Raji (cell line): ENCODE data around the gene SASH1.

Experiments used
- POLR2A ChIP-seq: IDR thresholded peaks from 2 replicates; pipeline ENCODE4 v1.6.1; 2011; ENCODE audit warnings: low read depth, low read length, control low read depth; ENCODE audit not compliant: insufficient read depth

SASH1 gene

GRCh38 chr6:148382861-148383260 lies 40.2 kb downstream of the SASH1 start:
- no peak for TF ChIP-seq POLR2A

- TF ChIP-seq POLR2A: no peak
Measured at GRCh38 chr6:148383658-148384368, 41.2 kb downstream of the SASH1 start.

- TF ChIP-seq POLR2A: no peak
Measured at GRCh38 chr6:148385379-148385778, 42.7 kb downstream of the SASH1 start.

GRCh38 chr6:148388521-148388920 lies 45.9 kb downstream of the SASH1 start:
- TF ChIP-seq POLR2A: no peak

GRCh38 chr6:148389086-148389485 lies 46.4 kb downstream of the SASH1 start:
- TF ChIP-seq POLR2A: no peak

DNA sequence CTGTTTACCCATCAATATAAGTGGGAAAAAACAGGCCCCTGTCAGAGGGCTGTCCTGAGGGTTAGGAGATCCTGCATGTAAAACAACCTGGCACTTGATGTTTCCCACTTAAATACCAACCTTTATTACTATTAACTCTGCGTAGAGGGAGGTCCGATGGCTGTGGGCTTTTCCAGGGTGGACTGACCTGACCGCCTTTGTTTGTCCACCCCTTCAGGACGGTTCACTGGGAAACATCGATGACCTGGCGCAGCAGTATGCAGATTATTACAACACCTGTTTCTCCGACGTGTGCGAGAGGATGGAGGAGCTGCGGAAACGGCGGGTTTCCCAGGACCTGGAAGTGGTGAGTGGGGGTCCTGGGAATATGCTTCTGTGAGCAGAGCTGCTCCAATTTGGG lies 47.3 kb downstream of the SASH1 start:
- TF ChIP-seq POLR2A: no peak

DNA sequence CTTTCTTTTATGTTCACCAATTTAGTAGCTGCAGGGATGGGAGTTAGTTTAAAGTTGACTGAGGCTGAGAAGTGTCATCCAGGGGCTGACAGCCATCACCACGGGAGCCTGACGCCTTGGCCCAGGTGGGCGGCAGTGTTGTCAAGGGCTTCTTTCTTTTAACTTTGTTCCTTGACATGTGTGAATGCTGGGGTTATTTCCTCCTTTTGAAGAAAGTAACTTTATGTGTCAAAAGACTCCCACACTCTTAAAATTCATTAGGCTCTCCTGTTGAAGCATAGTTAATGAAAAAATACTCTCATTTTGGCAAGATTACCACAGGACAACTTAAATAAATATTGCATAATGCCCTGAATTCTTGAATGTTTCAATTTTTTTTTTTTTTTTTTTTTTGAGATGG lies 50.0 kb downstream of the SASH1 start:
- no peak for TF ChIP-seq POLR2A

GRCh38 chr6:148395583-148396101 lies 53.0 kb downstream of the SASH1 start:
- no peak for TF ChIP-seq POLR2A

DNA sequence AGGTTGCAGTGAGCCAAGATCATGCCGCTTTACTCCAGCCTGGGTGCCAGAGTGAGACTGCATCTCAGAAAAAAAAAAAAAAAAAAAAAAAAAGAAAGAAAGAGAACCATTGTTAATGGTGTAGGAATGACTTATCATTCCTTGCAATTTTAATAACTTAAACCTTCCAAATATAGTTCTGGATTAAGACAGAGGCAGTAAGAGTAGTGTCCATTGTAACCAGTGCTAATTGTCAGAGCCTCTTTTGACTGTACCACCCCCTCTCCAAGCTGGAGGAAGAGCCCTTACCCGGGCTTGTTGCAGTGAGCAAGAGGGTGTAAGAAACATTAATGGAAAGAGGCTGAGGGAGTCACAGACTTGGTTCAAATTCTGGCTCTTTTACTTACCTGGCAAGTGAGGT lies 53.8 kb downstream of the SASH1 start:
- TF ChIP-seq POLR2A: no peak

GRCh38 chr6:148396926-148397325 lies 54.3 kb downstream of the SASH1 start:
- TF ChIP-seq POLR2A: no peak

GRCh38 chr6:148398244-148398643 lies 55.6 kb downstream of the SASH1 start:
- TF ChIP-seq POLR2A: no peak

DNA sequence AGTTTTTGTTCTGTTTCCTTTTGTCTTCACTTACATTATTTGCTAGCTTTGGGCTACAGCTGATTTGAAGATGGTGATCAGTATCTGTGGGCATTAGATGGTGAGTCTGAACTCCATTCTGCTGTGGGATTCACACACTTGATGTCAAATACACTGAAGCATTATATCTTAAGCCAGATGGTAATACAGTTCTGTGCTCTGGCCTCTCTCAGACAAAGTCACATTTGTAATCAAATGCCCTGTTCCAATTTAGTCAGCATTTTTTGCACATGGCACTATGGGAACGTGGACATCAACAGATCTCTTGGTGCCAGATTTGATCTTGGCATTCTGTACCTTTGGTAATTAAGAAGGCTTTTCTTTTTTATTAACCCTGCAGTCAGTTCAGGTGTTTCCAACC lies 56.0 kb downstream of the SASH1 start:
- no peak for TF ChIP-seq POLR2A

DNA sequence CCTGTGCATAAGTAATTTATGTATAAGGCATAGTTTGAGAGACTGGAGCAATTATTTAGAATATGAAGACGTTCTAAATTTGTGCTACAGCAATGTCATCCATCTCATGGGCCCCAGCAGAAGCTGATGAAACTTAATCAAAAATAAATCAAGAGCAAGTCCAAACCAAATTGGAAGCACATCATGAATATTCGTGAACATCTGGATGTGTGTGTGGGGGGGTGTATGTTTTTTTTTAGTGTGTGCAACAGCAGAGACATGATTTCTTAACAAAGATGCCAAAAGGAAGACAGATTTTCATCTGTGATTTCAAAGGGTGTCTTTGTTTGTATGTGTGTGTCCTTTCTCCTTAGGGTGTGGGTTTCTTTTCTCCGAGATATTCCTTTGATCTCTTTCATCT lies 58.9 kb downstream of the SASH1 start:
- no peak for TF ChIP-seq POLR2A

GRCh38 chr6:148404456-148405054 lies 61.9 kb downstream of the SASH1 start:
- TF ChIP-seq POLR2A: no peak

- no peak for TF ChIP-seq POLR2A
Measured at GRCh38 chr6:148405894-148406293, 63.3 kb downstream of the SASH1 start.

GRCh38 chr6:148406579-148407371 lies 64.1 kb downstream of the SASH1 start:
- TF ChIP-seq POLR2A: no peak
